ENCODE results near the gene ZNF248. TPM values are rescaled to one million over a fixed set of nuclear protein-coding genes. Genes with fewer than 3 reads are reported as not detected.
"Not testable (repeated sequence)": the region's sequence is repeated elsewhere in the genome, so short reads cannot be mapped to it uniquely, and the experiment has no call there.

Gene ZNF248
- total RNA-seq, 2 experiments from 2014 or later: 3.2 to 3.4 TPM

DNA sequence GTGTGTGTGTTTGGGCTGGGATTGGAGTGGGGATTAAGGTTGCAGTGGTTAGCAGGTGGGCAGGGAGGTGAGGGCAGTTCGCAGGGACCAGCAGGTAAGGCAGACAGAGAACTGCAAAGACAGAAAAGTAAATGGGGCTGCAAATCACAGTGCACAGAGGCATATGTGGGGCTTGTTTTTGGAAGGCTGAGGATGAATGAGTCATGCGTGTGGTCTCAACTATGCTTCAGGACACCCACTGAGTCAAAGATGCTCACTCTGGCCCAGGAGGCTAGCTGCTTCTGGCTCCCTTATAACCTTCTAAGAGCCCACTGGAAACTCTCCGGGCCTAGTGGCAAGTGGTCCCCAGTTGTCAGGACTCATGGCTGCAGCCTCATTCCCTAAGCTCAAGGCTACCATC lies 118.2 kb downstream of the ZNF248 start:
- TF ChIP-seq, protein P1, sequence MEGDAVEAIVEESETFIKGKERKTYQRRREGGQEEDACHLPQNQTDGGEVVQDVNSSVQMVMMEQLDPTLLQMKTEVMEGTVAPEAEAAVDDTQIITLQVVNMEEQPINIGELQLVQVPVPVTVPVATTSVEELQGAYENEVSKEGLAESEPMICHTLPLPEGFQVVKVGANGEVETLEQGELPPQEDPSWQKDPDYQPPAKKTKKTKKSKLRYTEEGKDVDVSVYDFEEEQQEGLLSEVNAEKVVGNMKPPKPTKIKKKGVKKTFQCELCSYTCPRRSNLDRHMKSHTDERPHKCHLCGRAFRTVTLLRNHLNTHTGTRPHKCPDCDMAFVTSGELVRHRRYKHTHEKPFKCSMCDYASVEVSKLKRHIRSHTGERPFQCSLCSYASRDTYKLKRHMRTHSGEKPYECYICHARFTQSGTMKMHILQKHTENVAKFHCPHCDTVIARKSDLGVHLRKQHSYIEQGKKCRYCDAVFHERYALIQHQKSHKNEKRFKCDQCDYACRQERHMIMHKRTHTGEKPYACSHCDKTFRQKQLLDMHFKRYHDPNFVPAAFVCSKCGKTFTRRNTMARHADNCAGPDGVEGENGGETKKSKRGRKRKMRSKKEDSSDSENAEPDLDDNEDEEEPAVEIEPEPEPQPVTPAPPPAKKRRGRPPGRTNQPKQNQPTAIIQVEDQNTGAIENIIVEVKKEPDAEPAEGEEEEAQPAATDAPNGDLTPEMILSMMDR (IDR thresholded peaks at IDR 0.05): no peak
- ChIA-PET POLR2A (no interaction called here), CTCF (no interaction called here)
- Histone ChIP-seq H3K27me3 (ENCODE audit: control insufficient read depth in 1 of 2, insufficient read depth in 2 of 2, low read length in 2 of 2) (no peaks in the 10 kb centered on the region), H3K27ac (ENCODE audit: low read depth in 1 of 2, low read length in 2 of 2) (no peak overlapping the region), H3K9me3 (ENCODE audit: control insufficient read depth in 1 of 2, insufficient read depth in 1 of 2, low read length in 2 of 2) (peaks cover 0 to 55% of the 10 kb centered on the region in 2 experiments), H3K4me3 (ENCODE audit: low read length) (no peak overlapping the region), H3K36me3 (ENCODE audit: insufficient read depth, low read length) (no peaks in the 10 kb centered on the region), H3K4me1 (ENCODE audit: insufficient read depth, low read length) (no peaks in the 10 kb centered on the region)
- Mint-ChIP-seq H3K36me3 (ENCODE audit: low read depth) (no peaks in the 10 kb centered on the region), H3K27me3 (no peaks in the 10 kb centered on the region), H3K4me3 (no peak overlapping the region), H3K27ac (no peak overlapping the region), H3K4me1 (ENCODE audit: low read depth) (no peaks in the 10 kb centered on the region), H3K9me3 (no peaks in the 10 kb centered on the region)
- intact Hi-C loops (cut with DNase I, micrococcal nuclease): no loop called here
- ATAC-seq (ENCODE audit: poor library complexity) (no peak), DNase-seq (no peak)

DNA sequence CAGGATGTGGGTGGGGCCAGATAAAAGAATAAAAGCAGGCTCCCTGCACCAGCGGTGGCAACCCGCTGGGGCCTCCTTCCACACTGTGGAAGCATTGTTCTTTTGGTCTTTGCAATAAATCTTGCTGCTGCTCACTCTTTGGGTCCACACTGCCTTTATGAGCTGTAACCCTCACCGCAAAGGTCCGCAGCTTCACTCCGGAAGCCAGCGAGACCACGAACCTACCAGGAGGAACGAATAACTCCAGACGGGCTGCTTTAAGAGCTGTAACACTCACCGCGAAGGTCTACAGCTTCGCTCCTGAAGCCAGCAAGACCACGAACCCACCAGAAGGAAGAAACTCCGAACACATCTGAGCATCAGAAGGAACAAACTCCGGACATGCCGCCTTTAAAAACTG lies 119.2 kb downstream of the ZNF248 start:
- H3K9me3 Mint-ChIP-seq; H3K4me1 Mint-ChIP-seq (ENCODE audit: low read depth); ATAC-seq (ENCODE audit: poor library complexity); H3K27me3 ChIP-seq (ENCODE audit: control insufficient read depth in 1 of 2, insufficient read depth in 2 of 2, low read length in 2 of 2); H3K4me3 Mint-ChIP-seq; H3K27ac Mint-ChIP-seq; intact Hi-C loops (cut with DNase I, micrococcal nuclease); H3K4me3 ChIP-seq (ENCODE audit: low read length); DNase-seq; H3K27me3 Mint-ChIP-seq; POLR2A ChIA-PET; H3K4me1 ChIP-seq (ENCODE audit: insufficient read depth, low read length); H3K27ac ChIP-seq (ENCODE audit: low read depth in 1 of 2, low read length in 2 of 2); H3K36me3 ChIP-seq (ENCODE audit: insufficient read depth, low read length); CTCF ChIA-PET; H3K36me3 Mint-ChIP-seq (ENCODE audit: low read depth): not testable (repeated sequence)
- H3K9me3 ChIP-seq (ENCODE audit: control insufficient read depth in 1 of 2, insufficient read depth in 1 of 2, low read length in 2 of 2): peaks cover 0 to 55% of the 10 kb centered on the region in 2 experiments

DNA sequence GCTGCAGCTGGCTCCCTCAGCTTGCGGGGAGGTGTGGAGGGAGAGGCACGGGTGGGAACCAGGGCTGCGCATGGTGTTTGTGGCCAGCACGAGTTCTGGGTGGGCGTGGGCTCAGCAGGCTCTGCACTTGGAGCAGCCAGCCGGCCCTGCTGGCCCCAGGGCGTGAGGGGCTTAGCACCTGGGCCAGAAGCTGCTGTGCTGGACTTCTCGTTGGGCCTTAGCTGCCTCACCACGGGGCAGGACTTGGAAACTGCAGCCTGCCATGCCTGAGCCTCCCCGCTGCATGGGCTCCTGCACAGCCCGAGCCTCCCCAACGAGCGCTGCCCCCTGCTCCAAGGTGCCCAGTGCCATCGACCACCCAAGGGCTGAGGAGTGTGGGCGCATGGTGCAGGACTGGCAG lies 120.1 kb downstream of the ZNF248 start:
- POLR2A ChIA-PET: no interaction called here

DNA sequence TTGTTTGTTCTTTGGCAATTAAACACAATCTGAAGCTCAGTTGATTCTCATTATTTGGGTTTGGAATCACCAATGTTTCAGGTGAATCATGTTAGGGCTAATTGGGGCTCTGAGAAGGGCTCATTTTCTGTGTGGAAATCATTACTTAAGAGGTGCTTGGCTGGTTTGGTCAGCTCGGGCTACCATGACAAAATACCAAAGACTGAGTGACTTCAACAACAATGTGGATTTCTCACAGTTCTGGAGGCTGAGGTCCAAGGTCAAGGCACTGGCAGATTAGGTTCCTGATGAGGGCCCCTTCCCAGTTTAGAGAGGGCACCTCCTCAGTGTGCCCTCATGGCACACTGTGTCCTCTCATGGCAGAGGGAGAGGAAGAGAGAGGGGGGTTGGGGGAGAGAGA lies 121.3 kb downstream of the ZNF248 start:
- Histone ChIP-seq H3K27me3 (ENCODE audit: control insufficient read depth in 1 of 2, insufficient read depth in 2 of 2, low read length in 2 of 2) (no peaks in the 10 kb centered on the region), H3K27ac (ENCODE audit: low read depth in 1 of 2, low read length in 2 of 2) (no peak overlapping the region), H3K9me3 (ENCODE audit: control insufficient read depth in 1 of 2, insufficient read depth in 1 of 2, low read length in 2 of 2) (peaks cover 0 to 43% of the 10 kb centered on the region in 2 experiments), H3K4me3 (ENCODE audit: low read length) (no peak overlapping the region), H3K4me1 (ENCODE audit: insufficient read depth, low read length) (no peaks in the 10 kb centered on the region), H3K36me3 (ENCODE audit: insufficient read depth, low read length) (no peaks in the 10 kb centered on the region)
- Mint-ChIP-seq H3K4me3 (no peak overlapping the region), H3K36me3 (ENCODE audit: low read depth) (no peaks in the 10 kb centered on the region), H3K4me1 (ENCODE audit: low read depth) (no peaks in the 10 kb centered on the region), H3K27me3 (no peaks in the 10 kb centered on the region), H3K9me3 (no peaks in the 10 kb centered on the region), H3K27ac (no peak overlapping the region)
- ChIA-PET POLR2A (no interaction called here), CTCF (no interaction called here)
- ATAC-seq (ENCODE audit: poor library complexity) (no peak), DNase-seq (no peak)
- TF ChIP-seq, protein P1 (IDR thresholded peaks at IDR 0.05): no peak
- intact Hi-C loops (cut with DNase I, micrococcal nuclease): no loop called here

More for the DNA sequence above, 120.1 kb downstream of the ZNF248 start:
- ATAC-seq (ENCODE audit: poor library complexity) (no peak), DNase-seq (no peak)
- TF ChIP-seq, protein P1 (IDR thresholded peaks at IDR 0.05): no peak
- H3K4me1 ChIP-seq (ENCODE audit: insufficient read depth, low read length): no peaks in the 10 kb centered on the region
- H3K27me3 ChIP-seq (ENCODE audit: control insufficient read depth in 1 of 2, insufficient read depth in 2 of 2, low read length in 2 of 2): no peaks in the 10 kb centered on the region
- CTCF ChIA-PET: no interaction called here
- intact Hi-C loops (cut with DNase I, micrococcal nuclease): loop anchor here in 1 of 2 experiments (1.0 kb wide), 1 partner anchor 23 kb away; no protein-coding TSS in a partner anchor
- H3K4me3 Mint-ChIP-seq: no peak overlapping the region
- no peaks in the 10 kb centered on the region for H3K36me3 Mint-ChIP-seq (ENCODE audit: low read depth)
- H3K4me1 Mint-ChIP-seq (ENCODE audit: low read depth): no peaks in the 10 kb centered on the region
- H3K36me3 ChIP-seq (ENCODE audit: insufficient read depth, low read length): no peaks in the 10 kb centered on the region
- H3K9me3 Mint-ChIP-seq: no peaks in the 10 kb centered on the region
- peaks cover 0 to 55% of the 10 kb centered on the region in 2 experiments for H3K9me3 ChIP-seq (ENCODE audit: control insufficient read depth in 1 of 2, insufficient read depth in 1 of 2, low read length in 2 of 2)
- no peaks in the 10 kb centered on the region for H3K27me3 Mint-ChIP-seq
- H3K27ac ChIP-seq (ENCODE audit: low read depth in 1 of 2, low read length in 2 of 2): no peak overlapping the region
- H3K27ac Mint-ChIP-seq: no peak overlapping the region
- no peak overlapping the region for H3K4me3 ChIP-seq (ENCODE audit: low read length)

Measured in CD4-positive, alpha-beta T cell (primary cell).